HG03354 (cell line): ENCODE measurements around the gene TMEM60.

Experiments used
- ATAC-seq: cut with Tn5 transposase; IDR thresholded peaks from one replicate; pipeline ENCODE4 v1.9.1; 2021; ENCODE audit warnings: mild to moderate bottlenecking; ENCODE audit not compliant: unreplicated experiment, poor library complexity, severe bottlenecking

The TMEM60 gene

DNA sequence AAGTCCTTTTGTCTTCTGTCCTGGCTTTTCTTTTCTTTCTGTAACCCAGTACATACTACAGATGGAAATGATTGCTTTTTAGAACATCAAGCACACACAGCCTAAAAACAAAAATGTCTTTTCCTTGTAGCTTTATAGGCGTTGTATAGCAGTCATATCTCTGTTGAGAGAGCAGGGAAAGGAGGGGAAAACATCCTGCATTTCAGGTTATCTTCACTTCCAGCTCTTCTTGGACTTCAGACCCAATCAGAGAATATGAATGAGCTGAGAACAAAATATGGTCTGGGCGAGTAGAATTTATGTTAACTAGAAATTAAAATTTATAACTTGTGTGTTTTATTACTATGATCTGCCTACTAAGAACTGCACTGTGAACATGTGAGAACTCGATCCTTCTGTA lies 14.7 kb downstream of the TMEM60 start:
- ATAC-seq: no peak

DNA sequence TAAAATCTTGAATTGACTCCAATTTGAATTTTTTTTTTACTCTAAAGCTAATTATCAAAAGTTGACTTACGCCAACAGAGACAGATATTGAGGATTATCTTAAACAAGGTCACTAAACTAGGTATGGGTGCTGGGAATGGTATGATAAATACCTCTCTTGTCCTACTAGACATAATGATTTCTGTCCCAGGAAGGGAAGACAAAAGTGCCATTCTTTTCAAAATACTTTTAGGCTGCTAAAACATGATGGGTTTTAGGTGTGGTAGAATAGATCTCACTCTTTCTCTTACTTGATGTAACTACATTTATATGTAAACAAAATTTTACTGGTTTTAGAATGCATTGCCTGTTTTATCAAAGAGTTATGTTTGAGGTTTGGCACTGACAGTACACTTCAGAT lies 15.1 kb downstream of the TMEM60 start:
- no peak for ATAC-seq

DNA sequence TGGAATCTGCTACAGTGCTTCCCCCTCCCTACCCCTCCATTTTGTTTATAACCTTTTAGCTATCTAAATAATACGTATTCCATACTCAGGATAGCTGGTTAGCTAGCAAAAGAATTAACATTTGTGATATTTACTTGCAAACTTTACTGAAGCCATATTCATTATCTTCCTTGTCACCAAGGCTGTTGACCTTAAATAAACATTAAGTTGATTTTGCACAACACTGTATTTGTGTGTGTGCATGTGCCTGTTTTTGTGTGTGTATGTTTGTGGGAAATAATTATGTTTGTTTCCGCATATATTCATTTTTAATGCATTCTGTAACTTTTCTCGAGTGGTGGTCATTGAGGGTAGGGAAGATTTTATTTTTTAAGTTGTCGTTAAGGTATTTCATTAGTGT lies 15.9 kb downstream of the TMEM60 start:
- ATAC-seq: no peak

DNA sequence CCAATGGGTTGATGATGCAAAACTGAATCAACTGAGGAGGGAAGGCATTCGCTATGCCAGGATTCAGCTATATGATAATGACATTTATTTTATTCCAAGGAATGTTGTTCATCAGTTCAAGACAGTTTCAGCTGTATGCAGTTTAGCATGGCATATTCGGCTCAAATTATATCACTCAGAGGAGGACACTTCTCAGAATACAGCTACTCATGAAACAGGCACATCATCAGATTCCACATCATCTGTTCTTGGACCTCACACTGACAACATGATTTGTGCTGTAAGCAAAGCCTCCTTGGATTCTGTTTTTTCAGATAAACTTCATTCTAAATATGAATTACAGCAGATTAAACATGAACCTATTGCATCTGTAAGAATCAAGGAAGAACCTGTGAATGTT lies 19.7 kb downstream of the TMEM60 start:
- no peak for ATAC-seq

DNA sequence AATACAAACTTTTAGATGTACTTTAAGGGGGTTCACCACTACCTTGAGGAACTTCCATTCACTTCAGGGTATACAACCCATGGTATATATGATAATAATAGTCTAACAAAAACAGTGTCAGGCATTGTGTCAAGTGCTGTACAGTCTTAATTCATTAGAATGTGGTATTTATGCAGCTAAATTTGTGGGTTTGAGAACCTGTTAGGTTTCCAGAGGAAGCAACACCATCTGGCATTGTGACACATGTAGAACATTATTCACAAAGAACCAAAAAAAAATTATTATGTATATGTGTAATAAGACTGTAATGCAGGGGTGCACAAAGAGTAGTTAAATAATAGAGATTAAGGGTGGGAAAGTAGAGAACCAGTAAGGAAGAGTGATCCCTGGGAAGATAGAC lies 26.3 kb downstream of the TMEM60 start:
- no peak for ATAC-seq

DNA sequence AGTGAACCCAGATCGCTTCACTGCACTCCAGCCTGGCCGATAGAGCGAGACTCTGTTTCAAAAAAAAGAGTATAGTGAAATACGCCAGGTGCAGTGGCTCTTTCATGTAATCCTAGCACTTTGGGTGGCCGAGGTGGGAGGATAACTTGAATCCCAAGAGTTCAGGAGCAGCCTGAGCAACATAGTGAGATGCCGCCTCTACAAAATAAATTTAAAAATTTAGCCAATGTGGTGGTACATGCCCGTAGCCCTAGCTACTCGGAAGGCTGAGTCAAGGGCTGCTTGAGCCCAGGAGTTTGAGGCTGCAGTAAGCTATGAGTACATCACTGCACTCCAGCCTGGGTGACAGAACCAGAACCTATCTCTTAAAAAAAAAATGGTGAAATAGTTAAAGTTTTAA lies 27.9 kb downstream of the TMEM60 start:
- no peak for ATAC-seq

DNA sequence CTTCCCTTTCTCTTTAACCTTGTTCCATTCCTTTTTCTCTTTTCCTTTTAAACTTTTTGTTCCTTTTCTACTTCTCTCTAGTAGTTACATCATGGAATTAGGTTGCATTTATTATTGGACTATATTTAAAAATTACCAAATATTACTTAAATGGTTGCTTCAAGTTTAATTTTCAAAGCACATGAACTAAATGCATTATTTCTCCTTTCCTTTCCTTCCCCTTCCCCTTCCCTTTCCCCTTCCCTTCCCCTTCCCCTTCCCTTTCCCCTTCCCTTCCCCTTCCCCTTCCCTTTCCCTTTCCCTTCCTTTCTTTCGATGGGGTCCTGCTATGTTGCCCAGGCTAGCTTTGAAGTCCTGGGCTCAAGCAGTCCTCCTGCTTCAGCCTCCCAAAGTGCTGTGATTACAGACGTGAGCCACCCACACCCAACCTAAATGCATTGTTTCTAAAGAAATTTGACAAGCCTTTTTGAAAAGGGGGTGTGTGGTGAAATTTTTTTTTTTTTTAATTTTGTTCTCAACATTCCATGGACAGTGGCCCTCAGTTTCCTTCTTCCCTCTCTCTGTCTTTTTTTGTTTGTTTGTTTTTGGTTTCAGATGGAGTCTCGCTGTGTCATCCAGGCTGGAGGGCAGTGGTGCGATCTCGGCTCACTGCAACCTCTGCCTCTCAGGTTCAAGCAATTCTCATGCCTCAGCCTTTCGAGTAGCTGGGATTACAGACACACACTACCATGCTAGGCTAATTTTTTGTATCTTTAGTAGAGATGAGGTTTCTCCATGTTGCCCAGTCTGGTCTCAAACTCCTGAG lies 31.2 kb downstream of the TMEM60 start:
- ATAC-seq: no peak

DNA sequence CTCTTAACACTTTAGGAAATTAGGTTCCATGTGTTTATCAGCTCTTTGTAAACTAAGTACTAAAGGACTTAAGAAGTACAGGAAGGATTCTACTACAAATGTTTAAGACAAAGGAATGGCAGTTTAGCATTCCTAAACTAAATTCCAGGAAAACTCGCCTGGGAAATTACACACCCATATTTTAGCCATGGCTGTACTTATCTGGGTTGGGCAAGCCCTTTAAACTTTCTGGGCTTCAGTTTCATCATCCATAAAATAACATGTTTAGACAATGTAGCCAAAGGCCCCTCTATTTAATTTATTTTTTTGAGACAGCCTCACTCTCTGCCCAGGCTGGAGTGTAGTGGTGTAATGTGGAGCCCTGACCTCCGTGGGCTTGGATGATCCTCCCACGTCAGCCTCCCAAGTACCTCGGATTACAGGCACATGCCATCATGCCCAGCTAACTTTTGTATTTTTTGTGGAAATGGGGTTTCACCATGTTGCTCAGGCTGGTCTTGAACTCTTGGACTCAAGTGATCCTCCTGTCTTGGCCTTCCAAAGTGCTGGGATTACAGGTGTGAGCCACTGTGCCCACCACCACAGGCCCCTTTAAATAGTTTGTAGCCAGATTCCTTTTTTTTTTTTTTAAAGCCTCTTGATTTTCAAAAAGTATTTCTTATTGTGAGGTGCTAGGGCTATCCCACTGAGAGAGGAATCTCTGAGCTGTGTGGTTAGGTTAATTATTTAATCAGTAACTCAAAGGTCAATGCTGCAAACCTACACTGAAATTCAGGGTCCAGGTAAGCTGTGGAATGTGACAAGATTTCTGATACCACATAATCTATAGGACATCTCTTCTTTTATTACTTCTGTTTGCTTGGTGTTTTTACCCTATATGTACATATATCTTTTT lies 32.1 kb downstream of the TMEM60 start:
- no peak for ATAC-seq

DNA sequence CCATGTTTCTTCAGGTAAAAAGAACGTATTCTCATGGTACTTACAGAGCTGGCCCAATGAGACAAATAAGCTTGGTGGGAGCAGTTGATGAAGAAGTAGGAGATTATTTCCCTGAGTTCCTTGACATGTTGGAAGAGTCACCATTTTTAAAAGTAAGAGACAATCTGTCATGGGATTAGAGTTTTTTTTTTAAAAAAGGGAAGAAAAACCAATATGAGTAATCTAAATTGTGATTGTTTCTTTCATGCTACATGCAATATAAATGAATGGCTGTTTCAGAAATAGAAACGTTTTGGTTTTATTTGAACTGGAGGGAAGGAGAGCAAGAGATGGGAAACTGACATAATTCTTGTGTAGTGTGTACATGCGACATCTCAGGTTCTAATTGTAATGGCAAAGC lies 32.8 kb downstream of the TMEM60 start:
- no peak for ATAC-seq

DNA sequence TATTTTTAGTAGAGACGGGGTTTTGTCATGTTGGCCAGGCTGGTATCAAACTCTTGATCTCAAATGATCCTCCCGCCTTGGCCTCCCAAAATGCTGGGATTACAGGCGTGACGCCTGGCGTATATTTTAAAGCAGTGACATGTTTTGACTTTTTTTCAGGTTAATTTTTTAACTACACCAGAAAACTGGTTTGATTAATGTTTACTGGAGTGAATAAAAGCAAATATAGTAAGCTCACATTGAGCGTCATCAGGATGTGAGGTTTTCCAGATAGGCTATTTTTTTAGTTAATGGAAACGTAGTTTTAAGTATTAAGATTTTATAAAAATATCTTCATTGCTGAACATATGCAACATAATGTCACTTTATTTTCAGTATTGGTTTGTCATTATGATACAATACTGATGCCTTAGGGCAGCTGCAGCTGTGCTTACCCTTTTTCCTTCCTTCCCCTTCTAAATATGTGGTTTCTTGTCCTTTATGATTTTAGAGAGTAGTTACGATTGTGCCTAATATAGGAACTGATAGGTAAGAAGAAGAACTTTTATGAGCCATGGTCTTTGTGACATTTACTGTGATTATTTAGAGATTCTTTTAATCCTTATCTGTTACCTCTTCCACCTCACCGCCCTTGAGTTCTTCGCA lies 37.3 kb downstream of the TMEM60 start:
- ATAC-seq: no peak

DNA sequence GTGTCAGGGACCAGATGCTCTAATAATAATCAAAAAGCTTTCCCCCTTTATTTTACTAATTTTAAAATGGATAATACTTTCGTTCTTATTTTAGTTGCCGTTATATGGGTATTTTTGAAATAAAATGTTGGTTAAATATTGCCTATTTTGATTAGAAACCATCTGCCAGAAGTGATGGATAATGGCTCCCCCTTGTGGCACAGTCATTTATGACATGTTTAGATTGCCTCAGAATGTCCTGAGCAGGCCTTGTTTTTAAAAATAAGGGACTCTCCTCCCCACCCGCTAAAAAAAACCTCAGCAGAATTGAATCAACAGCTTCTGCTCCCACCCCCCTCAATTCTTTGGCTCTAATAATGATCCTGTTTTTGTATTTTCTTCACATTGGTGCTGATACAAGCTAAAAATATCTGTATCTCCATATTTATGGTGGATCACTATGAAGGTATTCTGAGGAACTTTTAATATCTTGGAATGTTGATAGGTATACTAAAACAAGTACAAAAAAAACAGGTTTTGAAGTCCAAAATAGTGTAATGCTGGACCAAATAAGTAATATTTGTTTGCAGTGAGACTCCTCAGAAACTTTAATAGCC lies 38.8 kb downstream of the TMEM60 start:
- peak; percentile 58 for ATAC-seq

DNA sequence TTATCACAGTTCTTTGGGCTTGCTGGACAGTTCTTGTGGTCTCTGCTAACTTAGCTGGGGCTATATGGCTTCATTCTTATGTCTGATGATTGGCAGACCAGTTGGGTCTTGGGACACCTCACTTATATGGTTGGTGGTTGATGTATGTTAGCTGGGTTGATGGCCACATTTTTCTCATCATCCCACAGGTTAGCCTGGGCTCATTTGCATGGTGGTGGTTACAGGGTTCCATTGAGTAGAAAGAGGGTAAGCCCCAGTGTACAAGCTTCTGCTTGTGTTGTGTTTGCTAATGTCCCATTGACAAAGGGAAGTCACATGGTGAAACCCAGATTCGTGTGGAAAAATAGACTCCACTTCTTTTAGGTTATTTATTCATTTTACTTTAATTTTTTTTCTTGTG lies 40.6 kb downstream of the TMEM60 start:
- peak; percentile 80 for ATAC-seq

DNA sequence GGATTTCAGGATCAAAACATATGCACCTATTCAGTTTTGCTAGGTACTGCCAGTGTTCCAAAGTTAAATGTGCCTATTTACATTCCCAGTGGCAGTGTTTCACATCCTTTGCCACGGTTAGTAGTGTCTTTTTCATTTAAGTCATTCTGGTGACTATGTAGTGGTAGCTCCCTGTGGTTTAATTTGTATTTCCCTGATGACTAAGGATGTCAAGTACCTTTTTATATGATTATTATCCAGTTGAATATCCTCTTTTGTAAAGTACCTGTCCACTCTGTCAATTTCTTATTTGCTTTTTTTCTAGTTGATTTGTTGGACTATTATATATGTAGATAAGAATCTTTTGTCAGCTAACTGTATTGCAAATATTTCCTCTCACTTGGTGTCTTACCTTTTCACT lies 45.1 kb downstream of the TMEM60 start:
- no peak for ATAC-seq

DNA sequence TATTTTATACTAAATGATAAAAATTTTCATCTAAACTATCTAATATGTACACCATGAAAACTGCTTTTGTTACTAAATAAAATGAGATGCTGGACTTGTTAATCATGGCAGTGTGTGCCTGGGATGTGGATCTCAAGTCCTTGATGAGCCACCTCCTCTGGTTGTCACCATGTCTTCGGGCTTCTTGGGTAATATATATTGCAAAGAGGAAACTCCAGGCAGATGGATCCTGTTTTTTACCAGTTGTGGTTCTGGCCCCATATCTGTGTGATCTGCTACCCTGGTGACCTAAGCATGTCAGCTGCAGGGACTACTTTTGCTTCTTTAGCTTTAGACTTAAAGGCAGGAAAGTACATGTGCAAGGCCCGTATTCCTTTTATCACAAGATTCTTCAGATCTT lies 46.2 kb downstream of the TMEM60 start:
- ATAC-seq: no peak

DNA sequence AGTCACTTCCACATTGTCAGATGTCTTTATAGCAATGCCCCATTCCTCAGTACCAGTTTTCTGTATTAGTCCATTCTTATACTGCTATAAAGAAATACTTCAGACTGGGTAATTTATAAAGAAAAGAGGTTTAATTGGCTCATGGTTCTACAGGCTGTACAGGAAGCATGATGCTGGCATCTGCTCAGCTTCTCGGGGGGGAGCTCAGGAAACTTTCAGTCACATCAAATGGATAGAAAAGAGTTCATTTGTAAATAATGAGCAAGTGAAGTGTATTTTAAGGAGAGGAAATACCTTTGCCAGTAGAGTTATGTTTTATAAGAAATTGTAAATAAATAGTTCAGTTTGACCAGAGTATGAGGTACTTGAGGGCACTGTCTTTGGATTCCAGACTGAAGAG lies 50.5 kb downstream of the TMEM60 start:
- no peak for ATAC-seq

DNA sequence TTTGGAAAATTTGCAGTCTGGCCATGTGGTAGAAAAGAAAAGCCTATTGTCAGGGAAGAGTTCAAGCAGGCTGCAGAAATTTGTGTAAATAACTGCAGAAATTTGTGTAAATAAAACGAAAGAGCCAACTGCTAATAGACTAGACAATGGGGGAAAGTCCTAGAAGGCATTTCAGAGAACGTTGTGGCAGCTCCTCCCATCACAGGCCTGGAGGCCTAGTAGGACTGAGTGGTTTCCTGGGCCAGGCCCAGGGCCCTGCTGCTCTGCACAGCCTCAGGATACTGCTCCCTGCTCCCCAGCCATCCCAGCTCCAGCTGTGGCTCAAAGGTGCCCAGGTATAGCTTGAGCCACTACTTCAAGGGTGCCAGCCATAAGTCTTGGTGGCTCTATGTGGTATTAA lies 51.1 kb downstream of the TMEM60 start:
- ATAC-seq: no peak

DNA sequence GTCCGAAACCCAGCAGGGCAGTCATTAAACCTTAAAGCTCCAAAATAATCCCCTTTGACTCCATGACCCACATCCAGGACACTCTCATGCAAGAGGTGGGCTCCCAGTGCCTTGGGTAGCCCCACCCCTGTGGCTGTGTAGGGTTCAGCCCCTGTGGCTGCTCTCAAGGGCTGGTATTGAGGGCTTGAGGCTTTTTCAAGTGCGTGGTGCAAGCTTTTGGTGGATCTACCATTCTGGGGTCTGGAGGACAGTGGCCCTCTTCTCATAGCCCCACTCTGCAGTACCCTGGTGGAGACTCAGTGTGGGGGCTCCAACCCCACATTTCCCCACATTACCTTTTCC lies 51.4 kb downstream of the TMEM60 start:
- no peak for ATAC-seq

DNA sequence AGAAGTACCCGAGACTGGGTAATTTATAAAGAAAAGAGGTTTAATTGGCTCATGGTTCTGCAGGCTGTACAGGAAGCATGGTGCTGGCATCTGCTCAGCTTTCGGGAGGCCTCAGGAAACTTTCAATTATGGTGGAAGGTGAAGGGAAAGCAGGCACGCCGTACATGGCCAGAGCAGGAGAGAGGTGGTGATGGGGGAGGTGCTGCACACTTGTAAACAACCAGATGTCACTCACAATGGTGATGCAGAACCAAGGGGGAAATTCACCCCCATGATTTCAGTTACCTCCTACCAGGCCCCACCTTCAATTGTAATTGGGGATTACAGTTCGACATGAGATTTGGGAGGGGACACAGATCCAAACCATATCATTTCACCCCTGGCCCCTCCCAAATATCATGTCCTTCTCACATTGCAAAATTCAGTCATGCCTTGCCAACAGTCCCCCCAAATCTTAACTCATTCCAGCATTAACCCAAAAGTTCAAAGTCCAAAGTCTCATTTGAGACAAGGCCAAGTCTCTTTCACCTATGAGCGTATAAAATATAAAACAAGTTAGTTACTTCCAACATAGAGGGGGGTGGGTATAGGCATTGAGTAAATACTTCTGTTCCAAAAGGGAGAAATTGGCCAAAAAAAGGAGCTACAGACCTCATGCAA lies 51.9 kb downstream of the TMEM60 start:
- no peak for ATAC-seq

DNA sequence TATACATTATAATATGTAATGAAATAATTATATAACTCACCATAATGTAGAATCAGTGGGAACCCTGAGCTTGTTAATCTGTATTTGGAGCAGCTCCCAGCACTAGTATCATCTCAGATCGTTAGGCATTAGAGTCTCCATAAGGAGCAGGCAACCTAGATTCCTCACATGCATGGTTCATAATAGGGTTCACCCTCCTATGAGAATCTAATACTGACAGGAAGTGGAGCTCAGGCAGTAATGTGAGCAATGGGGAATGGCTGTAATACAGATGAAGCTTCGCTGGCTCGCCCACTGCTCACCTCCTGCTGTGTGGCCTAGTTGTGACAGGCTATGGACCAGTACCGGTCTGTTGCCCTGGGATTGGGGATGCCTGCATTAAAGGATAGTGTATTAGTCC lies 52.5 kb downstream of the TMEM60 start:
- no peak for ATAC-seq
